NCI-H2081 treated with DMSO at 0.1 percent for 48 hours (cell line): ENCODE data around the gene ZNF516.

Source experiments
- DNase-seq: peaks from one replicate; lab custom pipeline; 2025; lab: John Stamatoyannopoulos, UW

The ZNF516 gene

DNA sequence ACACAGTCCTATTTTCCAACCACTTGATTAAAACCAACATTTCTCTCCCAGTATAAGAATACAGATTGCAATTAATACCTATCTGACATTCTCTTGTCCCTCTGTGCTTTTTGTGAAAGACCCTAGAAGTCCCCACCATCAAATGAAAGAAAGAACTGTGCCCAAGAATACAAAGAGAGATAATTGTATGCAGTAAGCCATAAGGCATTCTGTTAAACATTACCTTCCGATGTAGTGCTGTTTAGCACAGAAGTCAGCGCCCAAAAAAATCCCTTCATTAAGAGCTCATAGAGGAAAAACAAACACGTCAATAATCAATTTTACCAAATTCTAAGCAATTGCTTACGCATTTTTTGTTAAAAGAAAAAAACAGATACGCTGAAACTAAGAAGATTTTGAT is 41.1 kb downstream of the ZNF516 start:
- DNase-seq, result no peak

DNA sequence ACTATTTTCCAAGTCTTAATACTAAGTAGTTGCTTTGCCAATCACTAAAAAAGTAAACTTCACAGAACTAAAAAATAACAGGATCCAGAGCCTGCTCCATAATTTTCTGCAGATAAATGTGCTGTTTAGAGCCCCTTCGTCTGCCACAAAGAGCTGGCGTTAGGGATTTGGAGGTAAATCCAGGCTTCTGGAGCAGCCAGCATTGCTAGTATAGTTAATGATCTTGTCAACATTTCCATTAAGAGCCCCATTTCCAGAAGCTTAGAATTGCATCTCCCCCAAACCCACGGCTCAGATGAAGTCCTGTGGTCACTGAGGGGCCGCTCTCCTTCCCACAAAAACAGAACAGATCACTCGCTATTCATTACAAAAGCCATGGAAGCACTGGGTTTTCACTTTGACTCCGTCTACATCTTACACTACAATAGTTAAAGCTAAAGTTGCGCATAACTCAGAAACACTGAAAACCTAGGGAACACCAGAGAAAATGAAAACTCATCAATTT is 41.9 kb downstream of the ZNF516 start:
- DNase-seq, result no peak

DNA sequence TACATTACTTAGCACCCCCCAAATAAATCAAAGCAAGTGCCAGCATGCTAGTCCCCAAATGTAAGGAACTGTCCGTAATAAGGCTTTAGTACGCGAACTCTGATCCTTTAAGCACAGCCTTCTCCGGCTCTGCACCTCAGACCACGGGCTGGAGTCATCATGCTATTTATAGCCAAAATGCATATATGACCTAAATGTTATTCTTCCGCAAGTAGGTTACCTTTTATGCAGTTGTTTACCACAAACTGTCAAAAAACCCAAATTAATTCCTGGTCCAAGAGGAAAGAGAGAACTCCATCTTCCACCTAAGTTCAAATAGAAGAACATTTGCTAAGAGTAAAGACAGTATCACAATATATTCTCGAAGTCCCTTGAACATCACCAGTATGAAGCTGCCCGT is 42.7 kb downstream of the ZNF516 start:
- no peak for DNase-seq

DNA sequence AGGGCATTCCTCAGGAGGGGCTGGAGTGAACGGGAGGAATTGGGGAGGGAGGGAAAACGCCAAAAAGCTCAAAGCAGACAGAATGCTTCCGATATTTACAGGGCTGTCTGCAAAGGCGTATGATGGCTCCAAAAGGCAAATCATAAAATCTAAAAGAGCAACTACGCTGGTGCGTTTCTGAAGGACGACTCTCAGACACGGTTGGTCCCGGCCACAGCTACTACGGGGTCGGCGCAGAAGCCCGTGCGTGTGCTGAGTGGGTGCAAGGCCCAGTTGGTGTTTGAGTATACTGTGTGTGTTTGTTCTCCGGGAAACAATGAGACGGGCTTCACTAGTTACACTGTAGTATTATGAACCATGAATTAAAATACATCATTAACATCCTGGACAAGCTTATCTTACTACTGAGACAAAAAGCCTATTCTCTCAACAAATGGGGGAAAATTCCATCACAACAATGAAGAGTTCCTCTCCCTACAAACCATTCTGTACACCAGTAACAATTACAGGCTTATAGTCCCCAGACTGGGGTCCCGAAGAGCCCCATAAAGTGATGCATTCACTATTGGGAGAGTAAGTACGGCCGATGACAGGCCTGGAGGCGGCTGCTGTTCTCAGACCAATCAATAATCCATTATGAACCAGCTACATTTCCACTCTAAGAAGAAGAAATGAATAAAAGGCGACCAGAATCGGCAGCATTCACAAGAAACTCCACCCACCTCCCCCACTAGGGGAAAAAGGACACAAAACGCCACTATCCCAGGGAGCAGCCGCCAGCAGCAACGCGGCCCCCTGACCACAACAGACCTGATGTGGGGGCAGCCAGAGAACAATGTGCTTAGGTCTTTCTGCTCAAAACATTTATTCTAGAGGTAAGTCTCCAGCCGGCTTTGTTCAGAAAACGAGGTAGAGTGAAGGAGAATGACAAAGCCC is 43.4 kb downstream of the ZNF516 start:
- no peak for DNase-seq

GRCh38 chr18:76450452-76451395 is 44.3 kb downstream of the ZNF516 start:
- no peak for DNase-seq

GRCh38 chr18:76449111-76449453 is 46.0 kb downstream of the ZNF516 start:
- DNase-seq, result no peak

- DNase-seq, result no peak
Observed at GRCh38 chr18:76448256-76449110, 46.6 kb downstream of the ZNF516 start.

GRCh38 chr18:76447258-76447890 is 47.7 kb downstream of the ZNF516 start:
- DNase-seq, result no peak

GRCh38 chr18:76446321-76447257 is 48.5 kb downstream of the ZNF516 start:
- no peak for DNase-seq

DNA sequence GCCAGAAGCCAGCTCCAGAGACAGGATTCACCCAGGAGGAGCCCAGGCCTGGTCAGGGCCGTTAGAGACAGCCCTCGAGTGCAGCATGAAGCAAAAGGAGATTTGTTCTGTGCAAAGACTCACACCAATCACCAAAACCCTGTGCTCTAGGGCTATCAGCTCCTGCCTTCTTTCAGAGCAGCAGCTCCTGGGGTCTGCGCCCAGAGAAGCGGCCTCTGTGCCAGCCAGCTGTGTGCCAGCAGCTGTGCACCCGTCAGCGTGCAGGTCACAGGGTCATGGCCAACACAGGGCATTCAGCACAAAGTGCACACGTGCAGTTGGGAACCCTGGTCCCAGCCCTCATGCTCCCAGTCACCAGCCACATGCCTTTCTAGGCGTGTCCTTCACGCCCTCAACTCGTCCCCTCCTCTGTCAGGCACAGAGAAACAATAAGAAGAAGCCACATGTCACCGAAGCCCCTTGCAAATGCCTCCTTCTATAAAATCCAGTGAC is 49.3 kb downstream of the ZNF516 start:
- no peak for DNase-seq

- no peak for DNase-seq
Observed at GRCh38 chr18:76445275-76445674, 49.8 kb downstream of the ZNF516 start.

DNA sequence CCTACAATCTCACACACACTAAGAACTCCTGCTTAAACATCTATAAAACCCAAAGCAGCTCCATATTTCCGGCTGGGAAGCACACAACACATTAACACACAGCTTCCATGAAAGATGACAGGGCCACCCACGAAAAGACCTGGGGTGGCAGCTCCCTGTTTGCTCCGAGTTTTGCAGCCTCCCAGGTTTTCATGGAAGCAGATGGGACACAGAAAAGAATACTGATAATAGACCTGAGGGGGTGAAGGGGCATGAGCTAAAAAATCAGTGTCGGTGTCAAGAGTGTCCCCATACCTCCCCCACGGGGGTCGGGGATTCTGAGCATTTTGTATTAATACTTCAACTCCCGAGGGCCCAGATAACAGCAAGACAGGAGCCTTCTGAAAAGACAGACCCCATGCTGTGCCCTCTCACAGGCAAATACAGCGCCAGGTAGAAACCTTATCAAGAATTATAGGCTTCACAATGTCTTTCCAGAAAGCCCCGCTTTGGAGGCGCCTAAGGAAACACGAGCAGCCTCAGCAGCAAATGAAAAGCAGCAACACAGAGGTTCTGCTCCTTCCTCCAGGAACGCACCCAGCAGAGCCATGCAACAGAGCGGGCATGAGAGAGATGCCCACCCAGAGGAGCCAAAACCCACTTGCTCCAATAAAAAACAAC is 50.5 kb downstream of the ZNF516 start:
- DNase-seq, result no peak

- DNase-seq, result no peak
Observed at GRCh38 chr18:76443519-76444445, 51.3 kb downstream of the ZNF516 start.

- no peak for DNase-seq
Observed at GRCh38 chr18:76442413-76443171, 52.5 kb downstream of the ZNF516 start.

DNA sequence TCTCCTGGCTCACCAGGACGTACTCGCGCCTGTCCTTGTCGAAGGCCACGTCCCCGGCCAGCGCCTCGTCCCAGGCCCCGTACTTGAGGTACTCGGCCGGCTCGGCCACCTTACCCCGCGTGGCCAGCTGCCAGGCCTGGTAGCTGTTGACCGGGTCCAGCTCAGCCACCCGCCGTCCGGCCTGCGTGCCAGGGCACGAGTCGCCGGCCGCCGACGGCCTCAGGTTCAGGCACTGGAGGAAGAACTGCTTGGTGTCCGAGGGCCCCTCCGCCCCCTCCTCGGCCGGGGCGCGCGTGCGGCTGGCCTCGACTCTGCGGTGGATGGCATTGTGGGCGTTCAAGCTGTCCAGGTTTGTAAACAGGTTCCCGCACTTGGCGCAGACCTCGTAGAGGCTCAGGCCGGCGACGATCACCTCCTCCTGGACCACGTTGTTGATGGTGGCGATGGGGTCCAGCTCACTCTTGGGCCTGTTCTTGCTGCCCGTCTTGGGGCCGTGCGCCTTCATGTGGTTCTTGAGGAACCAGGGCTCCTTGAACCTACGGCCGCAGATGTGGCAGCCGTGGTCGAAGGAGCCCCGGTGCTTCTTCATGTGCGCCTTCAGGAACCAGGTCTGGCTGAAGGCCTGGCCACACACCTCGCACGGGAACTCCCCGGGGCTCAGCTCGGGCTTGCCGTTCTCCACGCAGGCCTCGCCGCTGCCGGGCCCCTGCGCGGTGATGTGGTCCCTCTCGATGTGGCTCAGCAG is 53.2 kb downstream of the ZNF516 start:
- DNase-seq, result no peak

- DNase-seq, result no peak
Observed at GRCh38 chr18:76441002-76441667, 53.9 kb downstream of the ZNF516 start.
